ENCODE measurements around the gene SLCO1B3. TPM values are rescaled to one million over a fixed set of nuclear protein-coding genes. Genes with fewer than 3 reads are reported as not detected.

Gene SLCO1B3
- total and polyA plus RNA-seq, 9 of the 15 experiments (the other 6 are each of a cell fraction or from before 2014, with no cell fraction given), result not detected

GRCh38 chr12:20815574-20815973, 5.1 kb downstream of the SLCO1B3 start:
- Histone ChIP-seq H3K4me3 (no peak overlapping the region), H3K4me1 (replicated peaks in 1 of 2; ENCODE audit: control insufficient read depth in 2 of 2, insufficient read depth in 2 of 2, low read length in 2 of 2) (no peaks in the 10 kb centered on the region), H3K27ac (ENCODE audit: extremely low read depth, low read depth, low read length) (no peak overlapping the region), H3K9ac (ENCODE audit: insufficient read depth in 1 of 2, low read depth in 2 of 2, low read length in 2 of 2) (no peak overlapping the region), H3K9me1 (ENCODE audit: control insufficient read depth, insufficient read depth, low read length) (no peaks in the 10 kb centered on the region), H3K36me3 (ENCODE audit: control insufficient read depth, insufficient read depth, low read length) (no peaks in the 10 kb centered on the region), H3K9me3 (replicated peaks; ENCODE audit: control insufficient read depth, insufficient read depth, low read depth, low read length) (no peaks in the 10 kb centered on the region), H3K4me2 (ENCODE audit: insufficient read depth, low read length) (no peak overlapping the region), H3K27me3 (ENCODE audit: control insufficient read depth in 2 of 2, insufficient read depth in 2 of 2, low read length in 2 of 2) (no peaks in the 10 kb centered on the region), H2AFZ (ENCODE audit: low read depth, low read length) (no peak overlapping the region), H3K79me2 (ENCODE audit: control insufficient read depth, insufficient read depth, low read length) (no peaks in the 10 kb centered on the region), H4K20me1 (replicated peaks; ENCODE audit: control insufficient read depth, insufficient read depth, low read length) (no peaks in the 10 kb centered on the region)
- DNase-seq (ENCODE audit: extremely low read depth in 1 of 4, low spot score in 3 of 4) (no peak), ATAC-seq (no peak), FAIRE-seq (no peak)
- intact Hi-C loops (cut with micrococcal nuclease), result no loop called here
- 0% methylated on average over 2 of the region's 2 CpGs for WGBS (ENCODE audit: insufficient coverage, low coverage, missing lambda C conversion rate)
- POLR2A ChIA-PET, result no interaction called here
- TF ChIP-seq MAFF (IDR thresholded peaks at IDR 0.05; ENCODE audit: low read length) (peak; percentile 44; the same call in 1 of the 2 replicates), C11orf30 (IDR thresholded peaks at IDR 0.05; ENCODE audit: low read depth) (peak; percentile 38; the same call in 1 of the 2 replicates), MAFG (tag; conservative IDR thresholded peaks at IDR 0.05) (peak; percentile 48), MAFK (IDR thresholded peaks at IDR 0.05; ENCODE audit: low read length) (peak; percentile 45; the same call in 1 of the 2 replicates), ZNF316 (IDR thresholded peaks at IDR 0.05) (peak; percentile 52), KAT7 (CRISPR knock-in tag; IDR thresholded peaks at IDR 0.05; ENCODE audit: borderline replicate concordance) (no peak), ZNF324 (CRISPR knock-in tag; IDR thresholded peaks at IDR 0.05) (no peak)
- in situ Hi-C loops (cut with MboI), result no loop called here
- no TSS peak for BruUV-seq (replicated peaks)
- CTCF ChIA-PET (ENCODE audit: low intra/inter-chr PET ratio), result no interaction called here

- H3K4me3 ChIP-seq, result no peak overlapping the region
- 0% methylated on average over 5 of the region's 6 CpGs for WGBS (ENCODE audit: insufficient coverage, low coverage, missing lambda C conversion rate)
- no peaks in the 10 kb centered on the region for H4K20me1 ChIP-seq (replicated peaks; ENCODE audit: control insufficient read depth, insufficient read depth, low read length)
- DNase-seq (ENCODE audit: extremely low read depth in 1 of 4, low spot score in 3 of 4), result no peak
- ChIA-PET POLR2A (no interaction called here), CTCF (ENCODE audit: low intra/inter-chr PET ratio) (no interaction called here)
- in situ Hi-C loops (cut with MboI), result no loop called here
- no peaks in the 10 kb centered on the region for H3K27me3 ChIP-seq (ENCODE audit: control insufficient read depth in 2 of 2, insufficient read depth in 2 of 2, low read length in 2 of 2)
- no peaks in the 10 kb centered on the region for H3K9me3 ChIP-seq (replicated peaks; ENCODE audit: control insufficient read depth, insufficient read depth, low read depth, low read length)
- H3K4me1 ChIP-seq (replicated peaks in 1 of 2; ENCODE audit: control insufficient read depth in 2 of 2, insufficient read depth in 2 of 2, low read length in 2 of 2), result no peaks in the 10 kb centered on the region
- H3K79me2 ChIP-seq (ENCODE audit: control insufficient read depth, insufficient read depth, low read length), result no peaks in the 10 kb centered on the region
- no TSS peak for BruUV-seq (replicated peaks)
- H3K9me1 ChIP-seq (ENCODE audit: control insufficient read depth, insufficient read depth, low read length), result no peaks in the 10 kb centered on the region
- no peak overlapping the region for H2AFZ ChIP-seq (ENCODE audit: low read depth, low read length)
- no peak overlapping the region for H3K4me2 ChIP-seq (ENCODE audit: insufficient read depth, low read length)
- no peak for ATAC-seq
- intact Hi-C loops (cut with micrococcal nuclease), result no loop called here
- no peak overlapping the region for H3K9ac ChIP-seq (ENCODE audit: insufficient read depth in 1 of 2, low read depth in 2 of 2, low read length in 2 of 2)
- no peaks in the 10 kb centered on the region for H3K36me3 ChIP-seq (ENCODE audit: control insufficient read depth, insufficient read depth, low read length)
- no peak for FAIRE-seq
- no peak overlapping the region for H3K27ac ChIP-seq (ENCODE audit: extremely low read depth, low read depth, low read length)
- no peak for TF ChIP-seq GATAD2A (IDR thresholded peaks at IDR 0.05)
- TF ChIP-seq, protein P1, sequence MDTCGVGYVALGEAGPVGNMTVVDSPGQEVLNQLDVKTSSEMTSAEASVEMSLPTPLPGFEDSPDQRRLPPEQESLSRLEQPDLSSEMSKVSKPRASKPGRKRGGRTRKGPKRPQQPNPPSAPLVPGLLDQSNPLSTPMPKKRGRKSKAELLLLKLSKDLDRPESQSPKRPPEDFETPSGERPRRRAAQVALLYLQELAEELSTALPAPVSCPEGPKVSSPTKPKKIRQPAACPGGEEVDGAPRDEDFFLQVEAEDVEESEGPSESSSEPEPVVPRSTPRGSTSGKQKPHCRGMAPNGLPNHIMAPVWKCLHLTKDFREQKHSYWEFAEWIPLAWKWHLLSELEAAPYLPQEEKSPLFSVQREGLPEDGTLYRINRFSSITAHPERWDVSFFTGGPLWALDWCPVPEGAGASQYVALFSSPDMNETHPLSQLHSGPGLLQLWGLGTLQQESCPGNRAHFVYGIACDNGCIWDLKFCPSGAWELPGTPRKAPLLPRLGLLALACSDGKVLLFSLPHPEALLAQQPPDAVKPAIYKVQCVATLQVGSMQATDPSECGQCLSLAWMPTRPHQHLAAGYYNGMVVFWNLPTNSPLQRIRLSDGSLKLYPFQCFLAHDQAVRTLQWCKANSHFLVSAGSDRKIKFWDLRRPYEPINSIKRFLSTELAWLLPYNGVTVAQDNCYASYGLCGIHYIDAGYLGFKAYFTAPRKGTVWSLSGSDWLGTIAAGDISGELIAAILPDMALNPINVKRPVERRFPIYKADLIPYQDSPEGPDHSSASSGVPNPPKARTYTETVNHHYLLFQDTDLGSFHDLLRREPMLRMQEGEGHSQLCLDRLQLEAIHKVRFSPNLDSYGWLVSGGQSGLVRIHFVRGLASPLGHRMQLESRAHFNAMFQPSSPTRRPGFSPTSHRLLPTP (IDR thresholded peaks at IDR 0.05; ENCODE audit: borderline replicate concordance, extremely low read depth, insufficient read length), result no peak
- TF ChIP-seq NFXL1 (CRISPR knock-in tag; IDR thresholded peaks at IDR 0.05), result no peak
- TF ChIP-seq ZBTB11 (CRISPR knock-in tag; IDR thresholded peaks at IDR 0.05), result no peak
Observed at GRCh38 chr12:20822415-20822814, 11.9 kb downstream of the SLCO1B3 start.
